Measurements from ENCODE around the gene TLK2.

The TLK2 gene

DNA sequence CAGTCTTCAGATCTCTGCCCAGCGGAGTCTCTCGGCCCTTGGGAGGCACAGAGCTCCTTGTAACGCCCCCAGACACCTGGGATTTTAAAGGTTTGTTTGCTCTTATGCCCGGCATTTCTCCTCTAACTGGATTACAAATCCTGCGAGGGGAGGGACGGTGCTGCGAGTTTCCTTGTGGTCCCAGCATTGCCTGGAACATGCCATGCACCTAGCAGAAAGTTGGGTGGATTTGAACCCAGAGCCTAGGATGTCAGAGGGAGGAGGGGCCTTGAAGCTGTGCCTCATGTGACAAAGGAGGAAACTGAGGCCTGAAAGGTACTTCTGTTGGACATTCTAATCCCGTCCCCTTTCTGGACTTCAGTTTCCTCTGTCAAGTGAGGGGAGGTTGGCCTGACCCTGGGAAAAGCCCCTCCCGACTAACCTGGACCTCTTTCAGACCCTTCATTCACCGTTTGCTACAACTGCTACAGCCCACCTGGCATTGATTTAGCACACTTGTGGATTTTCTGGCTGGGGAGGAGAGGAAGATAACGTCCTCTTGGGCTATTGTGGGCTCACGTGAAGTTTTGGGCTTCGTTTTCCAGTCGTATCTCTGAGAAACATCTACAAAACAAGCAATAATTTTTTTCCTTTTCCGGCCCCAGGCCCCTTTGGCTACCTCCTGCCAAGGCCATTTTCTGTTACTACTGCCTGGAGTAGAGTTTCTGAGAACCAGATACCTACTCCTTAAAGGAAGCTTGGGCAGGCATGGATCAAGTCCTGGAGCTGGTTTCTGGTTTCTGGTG lies 179.7 kb downstream of the TLK2 start:
- H3K4me3 ChIP-seq (ENCODE audit: low read length): no peak overlapping the region
- TF ChIP-seq, protein P1, sequence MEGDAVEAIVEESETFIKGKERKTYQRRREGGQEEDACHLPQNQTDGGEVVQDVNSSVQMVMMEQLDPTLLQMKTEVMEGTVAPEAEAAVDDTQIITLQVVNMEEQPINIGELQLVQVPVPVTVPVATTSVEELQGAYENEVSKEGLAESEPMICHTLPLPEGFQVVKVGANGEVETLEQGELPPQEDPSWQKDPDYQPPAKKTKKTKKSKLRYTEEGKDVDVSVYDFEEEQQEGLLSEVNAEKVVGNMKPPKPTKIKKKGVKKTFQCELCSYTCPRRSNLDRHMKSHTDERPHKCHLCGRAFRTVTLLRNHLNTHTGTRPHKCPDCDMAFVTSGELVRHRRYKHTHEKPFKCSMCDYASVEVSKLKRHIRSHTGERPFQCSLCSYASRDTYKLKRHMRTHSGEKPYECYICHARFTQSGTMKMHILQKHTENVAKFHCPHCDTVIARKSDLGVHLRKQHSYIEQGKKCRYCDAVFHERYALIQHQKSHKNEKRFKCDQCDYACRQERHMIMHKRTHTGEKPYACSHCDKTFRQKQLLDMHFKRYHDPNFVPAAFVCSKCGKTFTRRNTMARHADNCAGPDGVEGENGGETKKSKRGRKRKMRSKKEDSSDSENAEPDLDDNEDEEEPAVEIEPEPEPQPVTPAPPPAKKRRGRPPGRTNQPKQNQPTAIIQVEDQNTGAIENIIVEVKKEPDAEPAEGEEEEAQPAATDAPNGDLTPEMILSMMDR (conservative IDR thresholded peaks at IDR 0.05; ENCODE audit: low read length): no peak
- no peak for DNase-seq (ENCODE audit: low read depth)

DNA sequence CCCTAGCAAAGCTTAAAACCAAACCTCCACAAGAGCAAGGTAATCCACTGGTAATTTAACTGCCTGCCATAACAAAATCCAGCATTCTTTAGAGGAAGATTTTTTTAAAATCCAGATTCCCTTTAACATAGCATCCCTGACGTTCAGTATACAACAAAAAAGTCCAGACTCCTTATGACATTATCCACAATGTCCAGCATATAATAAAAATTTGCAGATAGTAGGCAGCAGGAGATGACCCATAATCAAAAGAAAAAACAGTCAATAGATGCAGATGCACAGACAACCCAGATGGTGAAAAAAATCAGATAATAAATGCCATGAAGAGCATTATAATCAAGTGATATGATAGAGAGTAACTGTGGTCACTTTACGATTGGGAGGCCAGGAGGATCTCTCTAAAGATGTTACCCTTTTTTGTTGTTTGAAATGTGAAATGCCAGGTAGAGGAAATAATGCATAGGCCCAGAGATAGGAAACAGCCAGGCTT lies 182.0 kb downstream of the TLK2 start:
- H3K4me3 ChIP-seq (ENCODE audit: low read length): no peak overlapping the region
- DNase-seq (ENCODE audit: low read depth): no peak
- TF ChIP-seq, protein P1 (conservative IDR thresholded peaks at IDR 0.05; ENCODE audit: low read length): no peak

- no peak for DNase-seq (ENCODE audit: low read depth)
- TF ChIP-seq, protein P1 (conservative IDR thresholded peaks at IDR 0.05; ENCODE audit: low read length): no peak
- H3K4me3 ChIP-seq (ENCODE audit: low read length): no peak overlapping the region
These were observed 182.7 kb downstream of the TLK2 start for GRCh38 chr17:62661337-62661736.

GRCh38 chr17:62662855-62663254 lies 184.2 kb downstream of the TLK2 start:
- no peak for DNase-seq (ENCODE audit: low read depth)
- TF ChIP-seq, protein P1 (conservative IDR thresholded peaks at IDR 0.05; ENCODE audit: low read length): no peak
- H3K4me3 ChIP-seq (ENCODE audit: low read length): no peak overlapping the region
